Measurements from ENCODE around the gene TXNL4A. TPM values are rescaled to one million over a fixed set of nuclear protein-coding genes. Genes with fewer than 3 reads are reported as not detected.
A peak's percentile ranks its signal among the peaks of the same experiment; 100 is the strongest.

Gene TXNL4A
- total RNA-seq, 2 donors from 2014 or later = 117 to 138 TPM

DNA sequence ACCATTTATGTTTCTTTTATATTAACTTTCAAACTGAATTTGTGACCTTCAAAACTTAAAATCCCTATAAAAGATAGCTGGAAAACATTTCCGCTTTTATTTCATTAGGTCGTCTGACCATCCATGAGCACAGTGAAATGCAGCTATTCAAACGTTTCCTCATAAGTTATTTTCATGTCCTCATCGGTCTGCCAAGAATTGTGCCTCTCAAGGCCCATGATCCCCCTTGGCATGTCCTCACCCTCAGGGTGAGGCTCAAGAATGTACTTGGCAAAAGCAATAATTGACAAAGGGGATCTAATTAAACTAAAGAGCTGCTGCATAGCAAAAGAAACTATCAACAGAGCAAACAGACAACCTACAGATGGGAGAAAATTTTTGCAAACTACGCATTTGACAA, 49.3 kb downstream of the TXNL4A start:
- no peak overlapping the region for H3K9ac ChIP-seq (ENCODE audit: extremely low read depth, low read length, poor library complexity, severe bottlenecking)
- 91 to 97% methylated on average over 5 of the region's 5 CpGs for WGBS, 2 experiments (ENCODE audit: insufficient coverage in 1 of 2, insufficient read length in 1 of 2)
- H3K4me3 ChIP-seq (ENCODE audit: low read length) = no peak overlapping the region
- peak; percentile 5 for DNase-seq
- H3K36me3 ChIP-seq (ENCODE audit: control insufficient read depth, insufficient read depth, low read length) = peaks cover 42% of the 10 kb centered on the region
- H3K27ac ChIP-seq (ENCODE audit: low read depth, low read length) = no peak overlapping the region
- H3K27ac Mint-ChIP-seq = no peak overlapping the region
- peaks cover 3% of the 10 kb centered on the region for H3K9me3 Mint-ChIP-seq
- H3K9me3 ChIP-seq (ENCODE audit: control insufficient read depth, low read length) = peaks cover 11% of the 10 kb centered on the region
- H3K36me3 Mint-ChIP-seq (ENCODE audit: low read depth) = peaks cover 65% of the 10 kb centered on the region
- peaks cover 11% of the 10 kb centered on the region for H3K4me1 ChIP-seq (ENCODE audit: control insufficient read depth, insufficient read depth, low read length)
- TF ChIP-seq CTCF (conservative IDR thresholded peaks at IDR 0.05) = no peak
- no peaks in the 10 kb centered on the region for H3K27me3 ChIP-seq (ENCODE audit: control insufficient read depth, insufficient read depth, low read length, poor library complexity, severe bottlenecking)
- no peak overlapping the region for H3K4me3 Mint-ChIP-seq
- peaks cover 21% of the 10 kb centered on the region for H3K4me1 Mint-ChIP-seq
- H3K27me3 Mint-ChIP-seq (ENCODE audit: insufficient read depth) = peaks cover 3% of the 10 kb centered on the region

DNA sequence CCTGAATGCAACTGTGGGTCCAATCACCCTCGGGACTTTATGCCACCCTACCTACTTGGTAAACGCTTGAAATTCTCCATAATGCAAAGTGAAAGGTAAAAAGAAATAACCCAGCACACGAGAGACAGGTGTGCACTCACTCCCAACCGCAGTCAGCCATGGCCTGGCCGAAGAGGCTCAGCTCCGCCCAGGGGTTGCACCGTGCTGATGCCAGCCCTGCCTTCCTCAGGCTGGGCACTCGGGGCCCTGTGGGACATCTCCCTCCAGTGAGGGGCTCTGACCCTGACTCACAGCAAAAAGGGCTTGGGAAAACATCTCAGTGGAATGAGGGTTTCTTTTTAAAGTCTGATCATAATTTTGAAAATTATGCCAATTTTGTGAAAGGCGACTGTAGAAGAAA, 50.2 kb downstream of the TXNL4A start:
- Mint-ChIP-seq H3K27ac (no peak overlapping the region), H3K9me3 (peaks cover 9% of the 10 kb centered on the region), H3K4me1 (peaks cover 22% of the 10 kb centered on the region), H3K27me3 (ENCODE audit: insufficient read depth) (peaks cover 5% of the 10 kb centered on the region), H3K4me3 (no peak overlapping the region), H3K36me3 (ENCODE audit: low read depth) (peaks cover 71% of the 10 kb centered on the region)
- H3K9me3 ChIP-seq (ENCODE audit: control insufficient read depth, low read length) = peaks cover 18% of the 10 kb centered on the region
- H3K27ac ChIP-seq (ENCODE audit: low read depth, low read length) = no peak overlapping the region
- DNase-seq = peak; percentile 23
- peaks cover 48% of the 10 kb centered on the region for H3K36me3 ChIP-seq (ENCODE audit: control insufficient read depth, insufficient read depth, low read length)
- H3K4me3 ChIP-seq (ENCODE audit: low read length) = no peak overlapping the region
- 92 to 97% methylated on average over 4 to 9 of the region's 9 CpGs for WGBS, 2 experiments (ENCODE audit: insufficient coverage in 1 of 2, insufficient read length in 1 of 2)
- no peaks in the 10 kb centered on the region for H3K27me3 ChIP-seq (ENCODE audit: control insufficient read depth, insufficient read depth, low read length, poor library complexity, severe bottlenecking)
- H3K4me1 ChIP-seq (ENCODE audit: control insufficient read depth, insufficient read depth, low read length) = peaks cover 3% of the 10 kb centered on the region
- no peak for TF ChIP-seq CTCF (conservative IDR thresholded peaks at IDR 0.05)
- no peak overlapping the region for H3K9ac ChIP-seq (ENCODE audit: extremely low read depth, low read length, poor library complexity, severe bottlenecking)

- H3K4me3 Mint-ChIP-seq = no peak overlapping the region
- Histone ChIP-seq H3K4me3 (ENCODE audit: low read length) (no peak overlapping the region), H3K4me1 (ENCODE audit: control insufficient read depth, insufficient read depth, low read length) (no peaks in the 10 kb centered on the region), H3K9me3 (ENCODE audit: control insufficient read depth, low read length) (peaks cover 27% of the 10 kb centered on the region), H3K27me3 (ENCODE audit: control insufficient read depth, insufficient read depth, low read length, poor library complexity, severe bottlenecking) (no peaks in the 10 kb centered on the region), H3K27ac (ENCODE audit: low read depth, low read length) (no peak overlapping the region), H3K9ac (ENCODE audit: extremely low read depth, low read length, poor library complexity, severe bottlenecking) (no peak overlapping the region), H3K36me3 (ENCODE audit: control insufficient read depth, insufficient read depth, low read length) (peaks cover 47% of the 10 kb centered on the region)
- no peak overlapping the region for H3K27ac Mint-ChIP-seq
- DNase-seq = peak; percentile 20
- peaks cover 16% of the 10 kb centered on the region for H3K4me1 Mint-ChIP-seq
- H3K36me3 Mint-ChIP-seq (ENCODE audit: low read depth) = peaks cover 75% of the 10 kb centered on the region
- H3K27me3 Mint-ChIP-seq (ENCODE audit: insufficient read depth) = peaks cover 5% of the 10 kb centered on the region
- TF ChIP-seq CTCF (conservative IDR thresholded peaks at IDR 0.05) = no peak
- H3K9me3 Mint-ChIP-seq = peaks cover 18% of the 10 kb centered on the region
- WGBS, 2 experiments (ENCODE audit: insufficient coverage in 1 of 2, insufficient read length in 1 of 2) = 94 to 95% methylated on average over 17 to 25 of the region's 25 CpGs
These were observed 51.1 kb downstream of the TXNL4A start for GRCh38 chr18:79937103-79937860.
